HUES6 (cell line): ENCODE results near the gene NEK1.

ENCODE experiments used
- H3K27ac ChIP-seq: 2 replicates; pipeline ENCODE4 v1.7.0; 2013; ENCODE audit warnings: low read depth, mild to moderate bottlenecking, low read length, inconsistent platforms
- H3K27me3 ChIP-seq: 2 replicates; pipeline ENCODE4 v1.6.1; 2013; ENCODE audit warnings: low read length; ENCODE audit not compliant: control insufficient read depth, insufficient read depth
- H3K36me3 ChIP-seq: 2 replicates; pipeline ENCODE4 v1.6.1; 2013; ENCODE audit warnings: low read length; ENCODE audit not compliant: control insufficient read depth, insufficient read depth
- H3K4me1 ChIP-seq: 2 replicates; pipeline ENCODE4 v1.6.1; 2013; ENCODE audit warnings: low read length; ENCODE audit not compliant: control insufficient read depth, insufficient read depth
- H3K4me3 ChIP-seq: 2 replicates; pipeline ENCODE4 v1.5.1; 2013; ENCODE audit warnings: low read depth, low read length
- H3K9ac ChIP-seq: one replicate; pipeline ENCODE4 v1.6.1; 2013; ENCODE audit warnings: mild to moderate bottlenecking, low read length
- H3K9me3 ChIP-seq: 2 replicates; pipeline ENCODE4 v1.6.1; 2013; ENCODE audit warnings: low read depth, low read length; ENCODE audit not compliant: control insufficient read depth, insufficient read depth

The NEK1 gene, protein sequence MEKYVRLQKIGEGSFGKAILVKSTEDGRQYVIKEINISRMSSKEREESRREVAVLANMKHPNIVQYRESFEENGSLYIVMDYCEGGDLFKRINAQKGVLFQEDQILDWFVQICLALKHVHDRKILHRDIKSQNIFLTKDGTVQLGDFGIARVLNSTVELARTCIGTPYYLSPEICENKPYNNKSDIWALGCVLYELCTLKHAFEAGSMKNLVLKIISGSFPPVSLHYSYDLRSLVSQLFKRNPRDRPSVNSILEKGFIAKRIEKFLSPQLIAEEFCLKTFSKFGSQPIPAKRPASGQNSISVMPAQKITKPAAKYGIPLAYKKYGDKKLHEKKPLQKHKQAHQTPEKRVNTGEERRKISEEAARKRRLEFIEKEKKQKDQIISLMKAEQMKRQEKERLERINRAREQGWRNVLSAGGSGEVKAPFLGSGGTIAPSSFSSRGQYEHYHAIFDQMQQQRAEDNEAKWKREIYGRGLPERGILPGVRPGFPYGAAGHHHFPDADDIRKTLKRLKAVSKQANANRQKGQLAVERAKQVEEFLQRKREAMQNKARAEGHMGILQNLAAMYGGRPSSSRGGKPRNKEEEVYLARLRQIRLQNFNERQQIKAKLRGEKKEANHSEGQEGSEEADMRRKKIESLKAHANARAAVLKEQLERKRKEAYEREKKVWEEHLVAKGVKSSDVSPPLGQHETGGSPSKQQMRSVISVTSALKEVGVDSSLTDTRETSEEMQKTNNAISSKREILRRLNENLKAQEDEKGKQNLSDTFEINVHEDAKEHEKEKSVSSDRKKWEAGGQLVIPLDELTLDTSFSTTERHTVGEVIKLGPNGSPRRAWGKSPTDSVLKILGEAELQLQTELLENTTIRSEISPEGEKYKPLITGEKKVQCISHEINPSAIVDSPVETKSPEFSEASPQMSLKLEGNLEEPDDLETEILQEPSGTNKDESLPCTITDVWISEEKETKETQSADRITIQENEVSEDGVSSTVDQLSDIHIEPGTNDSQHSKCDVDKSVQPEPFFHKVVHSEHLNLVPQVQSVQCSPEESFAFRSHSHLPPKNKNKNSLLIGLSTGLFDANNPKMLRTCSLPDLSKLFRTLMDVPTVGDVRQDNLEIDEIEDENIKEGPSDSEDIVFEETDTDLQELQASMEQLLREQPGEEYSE (N-terminal part only)

DNA sequence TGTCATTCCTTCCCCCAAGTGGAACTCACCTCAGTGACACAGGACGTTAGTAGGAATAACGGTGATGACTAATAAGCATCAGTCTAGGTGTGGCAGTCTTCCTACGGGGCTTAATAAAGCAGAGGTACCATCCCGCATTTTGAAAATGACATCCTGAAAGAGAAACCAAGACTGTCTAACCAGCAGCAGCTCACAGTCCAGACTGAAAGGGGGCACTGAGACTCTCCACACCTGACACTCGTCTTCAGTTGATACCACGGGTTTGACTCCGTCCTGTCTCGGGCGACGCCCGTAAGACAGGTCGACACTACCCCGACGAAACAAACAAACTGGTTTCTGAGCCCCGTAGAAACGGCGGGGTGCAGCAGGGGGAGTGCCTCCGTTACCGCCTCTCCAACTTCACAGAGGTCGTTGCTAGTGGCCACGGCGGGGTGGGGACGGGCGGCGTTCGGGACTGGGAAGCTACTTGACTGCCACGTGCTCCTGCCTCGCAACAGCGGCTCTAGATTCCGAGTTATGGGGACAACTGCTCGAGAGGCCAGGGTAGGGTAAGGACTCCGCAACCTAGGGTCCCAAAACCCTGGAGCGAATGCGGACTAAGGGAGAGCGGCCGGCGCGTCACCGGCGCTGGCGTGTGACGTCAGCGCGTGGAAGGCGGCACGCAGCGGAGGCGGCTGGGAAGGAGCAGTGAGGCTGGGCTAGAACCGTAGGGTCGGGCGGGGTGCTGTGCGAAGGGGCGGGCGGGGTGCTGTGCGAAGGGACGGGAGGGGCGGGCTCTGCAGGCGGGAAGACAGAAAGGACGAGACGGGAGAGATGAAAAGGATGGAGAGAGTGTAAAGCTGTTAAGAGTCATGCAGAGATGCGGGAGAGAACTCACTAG, at the start of gene NEK1:
NEK1 (minus strand) TSS at position 593 of the 880 bp plus-strand sequence. CDS start 9,953 bp downstream, outside the sequence.
- no peaks in the 10 kb centered on the region for H3K9me3 ChIP-seq
- peak within 1 kb of the TSS; percentile 90 for H3K9ac ChIP-seq
- peaks cover 13% of the 10 kb centered on the region for H3K4me1 ChIP-seq
- peak within 1 kb of the TSS; percentile 89 for H3K4me3 ChIP-seq
- peak within 1 kb of the TSS; percentile 64 for H3K27ac ChIP-seq
- no peaks in the 10 kb centered on the region for H3K27me3 ChIP-seq
- H3K36me3 ChIP-seq = peaks cover 3% of the 10 kb centered on the region

DNA sequence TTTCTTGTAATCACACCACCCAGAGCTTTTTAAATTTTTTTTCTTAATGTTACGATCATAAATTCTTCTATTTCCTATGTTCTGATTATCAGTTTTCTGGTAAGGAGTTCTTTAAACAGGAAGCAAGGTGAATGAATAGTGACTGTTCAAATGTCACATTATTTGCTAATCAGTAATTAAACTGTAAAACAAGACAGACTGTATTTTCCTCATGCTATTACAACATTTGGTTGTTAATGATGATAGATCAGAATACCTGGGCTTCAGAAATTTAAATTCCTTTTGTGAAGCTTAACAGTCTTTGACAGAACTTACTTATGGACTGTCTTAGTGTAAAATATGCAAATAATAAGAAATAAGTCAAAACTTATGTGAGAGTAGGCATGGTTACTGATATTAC, 49.4 kb upstream of the NEK1 start:
- no peaks in the 10 kb centered on the region for H3K27me3 ChIP-seq
- H3K27ac ChIP-seq = no peak overlapping the region
- no peak overlapping the region for H3K4me3 ChIP-seq
- no peak overlapping the region for H3K9ac ChIP-seq
- peaks cover 17% of the 10 kb centered on the region for H3K4me1 ChIP-seq
- H3K9me3 ChIP-seq = no peaks in the 10 kb centered on the region
- no peaks in the 10 kb centered on the region for H3K36me3 ChIP-seq

DNA sequence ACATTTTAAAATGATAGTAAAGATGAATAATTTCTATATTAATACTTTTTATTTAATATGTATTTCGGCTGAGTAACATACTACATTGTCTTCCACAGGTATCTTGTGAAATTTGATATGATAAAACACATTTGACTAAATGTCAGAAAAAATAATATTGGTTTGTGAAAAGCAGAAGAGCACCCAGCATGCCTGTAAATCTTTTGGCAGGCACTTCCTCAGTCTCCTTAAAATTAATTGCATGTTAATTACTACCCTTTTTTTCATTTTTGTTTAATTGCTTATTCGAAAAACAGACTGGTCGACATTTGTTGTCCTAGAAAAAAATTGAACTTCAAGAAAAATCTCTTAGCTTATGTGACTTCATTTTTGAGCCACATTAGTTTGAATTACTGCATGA, 48.5 kb upstream of the NEK1 start:
- no peak overlapping the region for H3K27ac ChIP-seq
- no peaks in the 10 kb centered on the region for H3K27me3 ChIP-seq
- H3K36me3 ChIP-seq = no peaks in the 10 kb centered on the region
- H3K9me3 ChIP-seq = no peaks in the 10 kb centered on the region
- H3K4me3 ChIP-seq = peak overlapping the region; percentile 56
- no peak overlapping the region for H3K9ac ChIP-seq
- H3K4me1 ChIP-seq = peaks cover 17% of the 10 kb centered on the region

DNA sequence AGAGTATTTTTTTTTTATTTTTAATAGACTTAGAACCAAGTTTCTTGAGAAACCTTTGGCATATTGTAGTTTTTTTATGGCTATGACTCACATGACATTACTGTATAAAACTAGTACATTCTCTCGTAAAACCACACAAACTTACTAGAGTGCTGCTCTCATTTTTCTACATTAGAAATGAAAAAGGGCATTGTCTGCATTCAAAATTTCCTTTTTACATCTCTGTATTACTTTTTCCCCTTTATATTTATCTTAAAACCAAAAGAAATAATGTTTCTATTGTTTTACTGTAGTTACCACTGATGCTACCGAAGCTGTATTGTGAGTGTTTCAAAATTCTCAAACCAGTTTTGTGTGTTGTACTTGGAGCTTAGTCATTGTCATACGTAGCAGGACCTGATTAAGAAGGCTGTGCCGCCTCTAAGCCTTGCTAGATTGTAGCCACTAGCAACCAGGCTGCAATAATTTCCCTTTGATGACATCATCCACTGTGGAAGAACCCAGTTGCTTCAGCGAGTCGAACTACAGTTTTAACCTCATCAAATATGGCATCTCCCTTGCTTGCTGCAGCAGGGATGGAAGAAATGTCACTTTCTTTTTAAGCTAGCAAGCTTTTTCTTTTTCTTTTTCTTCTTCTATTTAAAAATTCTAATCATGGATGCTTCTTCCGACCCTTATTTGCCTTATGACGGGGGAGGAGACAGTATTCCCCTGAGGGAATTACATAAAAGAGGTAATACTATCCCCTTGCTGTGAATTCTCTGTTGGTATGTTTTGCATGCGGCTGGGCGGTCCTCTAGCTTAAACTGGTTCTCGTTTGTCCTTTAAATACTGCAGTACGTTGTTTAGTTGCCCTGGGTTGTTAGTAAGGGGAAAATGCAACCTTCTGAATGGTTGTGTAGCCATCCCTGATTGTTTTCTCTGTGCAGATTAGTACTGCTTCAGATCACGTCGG, 47.6 kb upstream of the NEK1 start:
- H3K36me3 ChIP-seq = no peaks in the 10 kb centered on the region
- H3K9me3 ChIP-seq = no peaks in the 10 kb centered on the region
- peaks cover 17% of the 10 kb centered on the region for H3K4me1 ChIP-seq
- peak overlapping the region; percentile 56 for H3K4me3 ChIP-seq
- peak overlapping the region; percentile 58 for H3K27ac ChIP-seq
- H3K9ac ChIP-seq = peak overlapping the region; percentile 62
- no peaks in the 10 kb centered on the region for H3K27me3 ChIP-seq

DNA sequence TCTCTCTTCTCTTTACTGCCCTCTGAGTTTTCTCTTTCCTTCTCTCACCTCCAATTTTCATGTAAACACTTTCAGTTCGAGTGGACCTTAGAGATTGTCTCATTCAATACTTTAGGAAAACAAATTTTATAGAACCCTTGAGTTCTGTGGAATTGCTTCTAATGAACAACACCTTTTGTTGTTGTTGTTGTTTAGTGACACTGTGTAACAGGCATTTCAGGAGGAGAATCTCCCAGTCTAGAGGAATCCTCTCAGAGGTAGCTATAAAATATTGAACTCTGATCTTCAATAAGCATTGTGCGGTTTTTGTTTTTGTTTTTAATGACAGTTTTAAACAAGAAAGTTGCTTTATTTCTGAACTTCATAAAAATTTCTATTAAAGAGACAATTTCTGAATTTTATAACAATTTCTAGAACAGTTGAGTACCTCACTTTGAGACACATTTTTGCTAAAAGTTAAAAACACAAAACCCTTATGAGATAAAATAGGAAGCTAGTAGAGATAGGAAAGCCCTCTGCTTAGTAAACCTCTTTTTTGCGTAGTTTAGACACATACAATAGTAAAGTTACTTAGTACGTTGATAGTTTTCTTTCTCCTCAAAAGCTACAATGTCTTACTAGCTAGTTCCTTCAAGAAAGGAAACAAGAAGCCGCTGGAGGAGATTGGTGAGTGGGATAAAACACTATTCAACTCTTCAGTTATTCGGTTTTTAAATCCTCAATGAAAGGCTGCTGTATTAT, 46.8 kb upstream of the NEK1 start:
- Histone ChIP-seq H3K9me3 (no peaks in the 10 kb centered on the region), H3K4me1 (peaks cover 17% of the 10 kb centered on the region), H3K27me3 (no peaks in the 10 kb centered on the region), H3K36me3 (no peaks in the 10 kb centered on the region), H3K4me3 (no peak overlapping the region), H3K27ac (peak overlapping the region; percentile 58), H3K9ac (no peak overlapping the region)

DNA sequence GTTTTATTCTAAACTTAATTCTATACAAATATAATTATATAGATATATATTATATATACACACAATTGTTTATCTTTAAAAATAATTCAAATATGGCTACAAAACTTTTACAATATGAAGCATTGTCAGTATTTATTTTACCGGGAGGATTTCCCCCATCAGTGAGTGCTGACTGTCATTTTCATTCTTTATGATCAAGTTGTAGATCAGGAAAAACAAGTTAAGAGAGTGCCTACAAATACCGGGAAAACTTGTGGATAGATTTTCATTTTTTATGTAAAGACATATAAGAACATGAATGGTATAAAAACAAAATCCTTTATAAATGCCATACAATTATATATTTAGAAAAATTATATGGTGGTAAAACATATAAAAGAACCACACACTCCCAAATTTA, 45.8 kb upstream of the NEK1 start:
- Histone ChIP-seq H3K9ac (no peak overlapping the region), H3K27ac (no peak overlapping the region), H3K4me1 (peaks cover 17% of the 10 kb centered on the region), H3K36me3 (no peaks in the 10 kb centered on the region), H3K4me3 (no peak overlapping the region), H3K27me3 (no peaks in the 10 kb centered on the region), H3K9me3 (no peaks in the 10 kb centered on the region)

DNA sequence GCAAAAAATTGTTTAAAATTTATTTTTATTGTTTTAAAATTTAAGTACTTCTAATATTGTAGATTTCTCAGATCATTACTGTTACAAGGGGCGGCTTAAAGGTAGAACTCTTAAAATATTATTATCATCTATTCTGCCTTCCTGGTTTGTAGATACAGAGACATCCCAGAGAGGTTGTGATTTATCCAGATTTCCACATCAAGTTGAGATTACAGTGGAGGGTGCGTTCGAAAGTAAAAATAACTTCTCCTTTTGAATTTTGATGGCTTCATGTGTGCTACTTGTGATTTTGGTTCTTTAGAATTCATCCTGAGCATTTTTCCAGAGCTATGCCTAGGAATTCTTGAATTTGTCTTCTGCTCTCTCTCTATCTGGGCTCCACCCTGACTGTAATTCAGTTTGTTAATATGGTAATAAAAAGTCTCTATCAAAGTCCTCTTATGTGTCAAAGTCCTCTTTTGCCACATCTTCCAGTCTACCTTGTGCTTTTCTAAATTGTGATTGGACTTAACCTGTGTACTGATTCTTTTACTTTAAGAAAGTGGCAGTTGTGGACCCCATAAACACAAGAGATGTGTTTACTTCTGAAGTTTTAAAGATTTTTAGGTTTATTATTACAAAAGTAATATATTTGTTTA, 45.2 kb upstream of the NEK1 start:
- H3K9me3 ChIP-seq = no peaks in the 10 kb centered on the region
- no peak overlapping the region for H3K9ac ChIP-seq
- H3K4me1 ChIP-seq = peaks cover 17% of the 10 kb centered on the region
- H3K27ac ChIP-seq = no peak overlapping the region
- H3K4me3 ChIP-seq = no peak overlapping the region
- H3K36me3 ChIP-seq = no peaks in the 10 kb centered on the region
- H3K27me3 ChIP-seq = no peaks in the 10 kb centered on the region

DNA sequence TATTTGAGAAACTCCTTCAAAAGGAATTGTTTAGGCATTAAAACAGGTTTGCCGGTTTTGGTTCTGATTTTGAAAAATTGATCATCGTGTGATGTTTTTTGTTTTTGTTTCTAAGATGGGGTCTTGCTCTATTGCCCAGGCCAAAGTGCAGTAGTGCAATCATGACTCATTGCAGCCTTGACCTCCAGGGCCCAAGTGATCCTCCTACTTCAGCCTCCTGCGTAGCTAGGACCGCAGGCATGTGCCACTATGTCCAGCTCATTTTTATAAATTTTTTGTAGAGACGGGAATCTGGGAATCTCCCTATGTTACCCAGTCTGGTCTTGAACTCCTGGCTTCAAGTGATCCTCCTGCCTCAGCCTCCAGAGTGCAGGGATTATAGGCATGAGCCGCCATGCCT, 43.0 kb upstream of the NEK1 start:
- H3K9ac ChIP-seq = no peak overlapping the region
- H3K4me3 ChIP-seq = no peak overlapping the region
- no peaks in the 10 kb centered on the region for H3K9me3 ChIP-seq
- H3K27ac ChIP-seq = no peak overlapping the region
- H3K4me1 ChIP-seq = peaks cover 14% of the 10 kb centered on the region
- H3K36me3 ChIP-seq = 0 out of 2 replicates have a peak, but pooled peaks cover 4% of the 10 kb centered on the region
- no peaks in the 10 kb centered on the region for H3K27me3 ChIP-seq

DNA sequence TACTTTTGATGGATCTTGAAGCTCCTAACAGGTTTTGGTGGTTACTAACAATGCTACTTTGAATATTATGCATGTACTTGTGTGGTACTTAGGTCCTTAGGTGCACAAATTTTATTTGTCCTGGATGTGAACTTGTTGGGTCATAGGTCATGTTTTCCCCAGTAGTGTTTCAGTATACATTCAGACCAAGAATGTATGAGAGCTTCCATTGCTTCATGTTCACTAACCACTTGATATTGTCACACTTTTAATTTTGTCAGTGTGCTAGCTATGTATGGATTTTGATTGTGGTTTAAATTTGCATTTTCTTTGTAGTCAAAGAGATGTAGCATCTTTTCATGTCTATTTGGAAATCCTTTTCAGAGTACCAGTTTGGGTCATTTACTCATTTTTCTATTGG, 40.2 kb upstream of the NEK1 start:
- Histone ChIP-seq H3K4me1 (no peaks in the 10 kb centered on the region), H3K4me3 (no peak overlapping the region), H3K27me3 (no peaks in the 10 kb centered on the region), H3K27ac (no peak overlapping the region), H3K9me3 (no peaks in the 10 kb centered on the region), H3K9ac (no peak overlapping the region), H3K36me3 (0 out of 2 replicates have a peak, but pooled peaks cover 8% of the 10 kb centered on the region)
